ENCODE data around the gene ZNF184. TPM values are rescaled to one million over a fixed set of nuclear protein-coding genes. Genes with fewer than 3 reads are reported as not detected.

The ZNF184 gene
- total and polyA plus RNA-seq, 10 of the 15 experiments (the other 5 are each of a cell fraction or from before 2014, with no cell fraction given) = 4.1 to 15.1 (median 8.3) TPM

- TF ChIP-seq, protein P1, sequence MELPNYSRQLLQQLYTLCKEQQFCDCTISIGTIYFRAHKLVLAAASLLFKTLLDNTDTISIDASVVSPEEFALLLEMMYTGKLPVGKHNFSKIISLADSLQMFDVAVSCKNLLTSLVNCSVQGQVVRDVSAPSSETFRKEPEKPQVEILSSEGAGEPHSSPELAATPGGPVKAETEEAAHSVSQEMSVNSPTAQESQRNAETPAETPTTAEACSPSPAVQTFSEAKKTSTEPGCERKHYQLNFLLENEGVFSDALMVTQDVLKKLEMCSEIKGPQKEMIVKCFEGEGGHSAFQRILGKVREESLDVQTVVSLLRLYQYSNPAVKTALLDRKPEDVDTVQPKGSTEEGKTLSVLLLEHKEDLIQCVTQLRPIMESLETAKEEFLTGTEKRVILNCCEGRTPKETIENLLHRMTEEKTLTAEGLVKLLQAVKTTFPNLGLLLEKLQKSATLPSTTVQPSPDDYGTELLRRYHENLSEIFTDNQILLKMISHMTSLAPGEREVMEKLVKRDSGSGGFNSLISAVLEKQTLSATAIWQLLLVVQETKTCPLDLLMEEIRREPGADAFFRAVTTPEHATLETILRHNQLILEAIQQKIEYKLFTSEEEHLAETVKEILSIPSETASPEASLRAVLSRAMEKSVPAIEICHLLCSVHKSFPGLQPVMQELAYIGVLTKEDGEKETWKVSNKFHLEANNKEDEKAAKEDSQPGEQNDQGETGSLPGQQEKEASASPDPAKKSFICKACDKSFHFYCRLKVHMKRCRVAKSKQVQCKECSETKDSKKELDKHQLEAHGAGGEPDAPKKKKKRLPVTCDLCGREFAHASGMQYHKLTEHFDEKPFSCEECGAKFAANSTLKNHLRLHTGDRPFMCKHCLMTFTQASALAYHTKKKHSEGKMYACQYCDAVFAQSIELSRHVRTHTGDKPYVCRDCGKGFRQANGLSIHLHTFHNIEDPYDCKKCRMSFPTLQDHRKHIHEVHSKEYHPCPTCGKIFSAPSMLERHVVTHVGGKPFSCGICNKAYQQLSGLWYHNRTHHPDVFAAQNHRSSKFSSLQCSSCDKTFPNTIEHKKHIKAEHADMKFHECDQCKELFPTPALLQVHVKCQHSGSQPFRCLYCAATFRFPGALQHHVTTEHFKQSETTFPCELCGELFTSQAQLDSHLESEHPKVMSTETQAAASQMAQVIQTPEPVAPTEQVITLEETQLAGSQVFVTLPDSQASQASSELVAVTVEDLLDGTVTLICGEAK (IDR thresholded peaks at IDR 0.05; ENCODE audit: borderline replicate concordance) = no peak
- TF ChIP-seq ZBTB4 (CRISPR knock-in tag; IDR thresholded peaks at IDR 0.05) = no peak
- no peak for TF ChIP-seq BCL11A (IDR thresholded peaks at IDR 0.05; ENCODE audit: low read depth, low read length)
- TF ChIP-seq NR2C2 (IDR thresholded peaks at IDR 0.05; ENCODE audit: borderline replicate concordance, control insufficient read depth, insufficient read length, low read depth) = no peak
- TF ChIP-seq RFX5 (IDR thresholded peaks at IDR 0.05; ENCODE audit: low read depth, low read length) = no peak
- no peak for TF ChIP-seq IKZF1 (conservative IDR thresholded peaks at IDR 0.05)
- TF ChIP-seq RELA (IDR thresholded peaks at IDR 0.05; ENCODE audit: borderline replicate concordance, partially characterized antibody) = no peak
- no peak for TF ChIP-seq STAT3 (IDR thresholded peaks at IDR 0.05; ENCODE audit: low read depth, low read length)
- no peak for TF ChIP-seq ZNF217 (IDR thresholded peaks at IDR 0.05)
- no peak for TF ChIP-seq WRNIP1 (IDR thresholded peaks at IDR 0.05; ENCODE audit: borderline replicate concordance, low read depth, low read length)
- TF ChIP-seq ZBTB33 (IDR thresholded peaks at IDR 0.05) = no peak
- TF ChIP-seq, protein P2, sequence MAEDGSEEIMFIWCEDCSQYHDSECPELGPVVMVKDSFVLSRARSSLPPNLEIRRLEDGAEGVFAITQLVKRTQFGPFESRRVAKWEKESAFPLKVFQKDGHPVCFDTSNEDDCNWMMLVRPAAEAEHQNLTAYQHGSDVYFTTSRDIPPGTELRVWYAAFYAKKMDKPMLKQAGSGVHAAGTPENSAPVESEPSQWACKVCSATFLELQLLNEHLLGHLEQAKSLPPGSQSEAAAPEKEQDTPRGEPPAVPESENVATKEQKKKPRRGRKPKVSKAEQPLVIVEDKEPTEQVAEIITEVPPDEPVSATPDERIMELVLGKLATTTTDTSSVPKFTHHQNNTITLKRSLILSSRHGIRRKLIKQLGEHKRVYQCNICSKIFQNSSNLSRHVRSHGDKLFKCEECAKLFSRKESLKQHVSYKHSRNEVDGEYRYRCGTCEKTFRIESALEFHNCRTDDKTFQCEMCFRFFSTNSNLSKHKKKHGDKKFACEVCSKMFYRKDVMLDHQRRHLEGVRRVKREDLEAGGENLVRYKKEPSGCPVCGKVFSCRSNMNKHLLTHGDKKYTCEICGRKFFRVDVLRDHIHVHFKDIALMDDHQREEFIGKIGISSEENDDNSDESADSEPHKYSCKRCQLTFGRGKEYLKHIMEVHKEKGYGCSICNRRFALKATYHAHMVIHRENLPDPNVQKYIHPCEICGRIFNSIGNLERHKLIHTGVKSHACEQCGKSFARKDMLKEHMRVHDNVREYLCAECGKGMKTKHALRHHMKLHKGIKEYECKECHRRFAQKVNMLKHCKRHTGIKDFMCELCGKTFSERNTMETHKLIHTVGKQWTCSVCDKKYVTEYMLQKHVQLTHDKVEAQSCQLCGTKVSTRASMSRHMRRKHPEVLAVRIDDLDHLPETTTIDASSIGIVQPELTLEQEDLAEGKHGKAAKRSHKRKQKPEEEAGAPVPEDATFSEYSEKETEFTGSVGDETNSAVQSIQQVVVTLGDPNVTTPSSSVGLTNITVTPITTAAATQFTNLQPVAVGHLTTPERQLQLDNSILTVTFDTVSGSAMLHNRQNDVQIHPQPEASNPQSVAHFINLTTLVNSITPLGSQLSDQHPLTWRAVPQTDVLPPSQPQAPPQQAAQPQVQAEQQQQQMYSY (CRISPR knock-in tag; IDR thresholded peaks at IDR 0.05) = no peak
- TF ChIP-seq, protein P3, sequence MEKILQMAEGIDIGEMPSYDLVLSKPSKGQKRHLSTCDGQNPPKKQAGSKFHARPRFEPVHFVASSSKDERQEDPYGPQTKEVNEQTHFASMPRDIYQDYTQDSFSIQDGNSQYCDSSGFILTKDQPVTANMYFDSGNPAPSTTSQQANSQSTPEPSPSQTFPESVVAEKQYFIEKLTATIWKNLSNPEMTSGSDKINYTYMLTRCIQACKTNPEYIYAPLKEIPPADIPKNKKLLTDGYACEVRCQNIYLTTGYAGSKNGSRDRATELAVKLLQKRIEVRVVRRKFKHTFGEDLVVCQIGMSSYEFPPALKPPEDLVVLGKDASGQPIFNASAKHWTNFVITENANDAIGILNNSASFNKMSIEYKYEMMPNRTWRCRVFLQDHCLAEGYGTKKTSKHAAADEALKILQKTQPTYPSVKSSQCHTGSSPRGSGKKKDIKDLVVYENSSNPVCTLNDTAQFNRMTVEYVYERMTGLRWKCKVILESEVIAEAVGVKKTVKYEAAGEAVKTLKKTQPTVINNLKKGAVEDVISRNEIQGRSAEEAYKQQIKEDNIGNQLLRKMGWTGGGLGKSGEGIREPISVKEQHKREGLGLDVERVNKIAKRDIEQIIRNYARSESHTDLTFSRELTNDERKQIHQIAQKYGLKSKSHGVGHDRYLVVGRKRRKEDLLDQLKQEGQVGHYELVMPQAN (conservative IDR thresholded peaks at IDR 0.05) = no peak
These were observed 58.6 kb downstream of the ZNF184 start (continued) for GRCh38 chr6:27414300-27414699.

All from GM12878 (cell line).